H1 (cell line): ENCODE measurements around the gene CADM2. TPM values are rescaled to one million over a fixed set of nuclear protein-coding genes. Genes with fewer than 3 reads are reported as not detected.

ENCODE experiments used
- CTCF ChIA-PET: fragments of 300-600 bp; sonication (Branson Sonifier 250); formaldehyde crosslinking; loops from one replicate; lab custom pipeline; 2021; ENCODE audit not compliant: partially characterized antibody; lab: Charles Lee
- POLR2A ChIA-PET: fragments of 300-600 bp; sonication (Branson Sonifier 250); formaldehyde crosslinking; loops from one replicate; lab custom pipeline; 2021; ENCODE audit warnings: inconsistent platforms; ENCODE audit not compliant: partially characterized antibody; lab: Charles Lee
- DNase-seq, 2 experiments: peaks; one replicate each; pipeline versions ENCODE4 v3.0.0 to v3.0.0-alpha.2; 2010 to 2022; ENCODE audit warnings: low spot score in 2 of 2, low read depth in 1 of 2, mixed read lengths in 1 of 2
- FAIRE-seq: peaks from 2 replicates; lab custom pipeline; 2011; peaks lifted over from hg19 to GRCh38; lab: Jason Lieb, UNC
- H2AFZ ChIP-seq: 2 replicates; pipeline ENCODE4 v1.8.1; 2012; ENCODE audit warnings: low read length, inconsistent platforms
- H2AK5ac ChIP-seq: 2 replicates; pipeline ENCODE4 v1.6.1; 2013; ENCODE audit warnings: low read depth, low read length
- H2BK120ac ChIP-seq: replicated peaks from 2 replicates; pipeline ENCODE3; 2013; ENCODE audit warnings: low read depth, low read length, inconsistent platforms
- H2BK12ac ChIP-seq: 2 replicates; pipeline ENCODE4 v1.6.1; 2013; ENCODE audit warnings: low read depth, low read length
- H2BK15ac ChIP-seq: 2 replicates; pipeline ENCODE4 v1.6.1; 2013; ENCODE audit warnings: low read length
- H2BK20ac ChIP-seq: 2 replicates; pipeline ENCODE4 v1.6.1; 2013; ENCODE audit warnings: low read length
- H2BK5ac ChIP-seq: 2 replicates; pipeline ENCODE4 v1.6.1; 2013; ENCODE audit warnings: low read depth, low read length
- H3K14ac ChIP-seq: 2 replicates; pipeline ENCODE4 v1.6.1; 2013; ENCODE audit warnings: inconsistent platforms; ENCODE audit not compliant: insufficient read length
- H3K18ac ChIP-seq: 2 replicates; pipeline ENCODE4 v1.6.1; 2013; ENCODE audit warnings: low read length; ENCODE audit errors: extremely low read depth
- H3K23ac ChIP-seq: 2 replicates; pipeline ENCODE4 v1.6.1; 2013; ENCODE audit warnings: inconsistent platforms; ENCODE audit not compliant: insufficient read length
- H3K23me2 ChIP-seq: 2 replicates; pipeline ENCODE4 v1.6.1; 2013; ENCODE audit warnings: low read depth, low read length
- H3K27ac ChIP-seq: 2 replicates; pipeline ENCODE4 v1.6.1; 2011; ENCODE audit warnings: low read depth, low read length, inconsistent platforms
- H3K27me3 ChIP-seq, 4 experiments: replicated peaks in 1 of 4; 1 replicate in 1 of 4; 2 replicates in 3 of 4; pipeline versions ENCODE4 v1.6.1 to v1.8.1; 2011 to 2013; ENCODE audit warnings: low read length in 3 of 4, mild to moderate bottlenecking in 3 of 4, inconsistent platforms in 2 of 4, mixed read lengths in 2 of 4, moderate library complexity in 1 of 4; ENCODE audit not compliant: control insufficient read depth in 3 of 4, insufficient read depth in 3 of 4; ENCODE audit errors: extremely low read depth in 1 of 4
- H3K36me3 ChIP-seq, 4 experiments: 2 replicates each; pipeline versions ENCODE4 v1.6.1 to v1.8.1; 2011 to 2013; ENCODE audit warnings: mild to moderate bottlenecking in 4 of 4, low read length in 3 of 4, moderate library complexity in 2 of 4, control low read depth in 1 of 4, inconsistent platforms in 1 of 4; ENCODE audit not compliant: insufficient read depth in 4 of 4, control insufficient read depth in 2 of 4
- H3K4ac ChIP-seq: replicated peaks from 2 replicates; pipeline ENCODE3; 2013; ENCODE audit warnings: low read length, low read depth, mixed read lengths, inconsistent platforms; ENCODE audit not compliant: insufficient read length
- H3K4me1 ChIP-seq, 4 experiments: replicated peaks in 1 of 4; 1 replicate in 1 of 4; 2 replicates in 3 of 4; pipeline versions ENCODE4 v1.6.1 to v1.8.1; 2011 to 2013; ENCODE audit warnings: low read length in 3 of 4, inconsistent platforms in 2 of 4, mixed read lengths in 1 of 4; ENCODE audit not compliant: insufficient read depth in 4 of 4, control insufficient read depth in 3 of 4
- H3K4me2 ChIP-seq, 2 experiments: 2 replicates each; pipeline versions ENCODE4 v1.6.1 to v1.8.1; 2011 to 2013; ENCODE audit warnings: low read depth in 2 of 2, low read length in 2 of 2, control low read depth in 1 of 2, inconsistent platforms in 1 of 2, mild to moderate bottlenecking in 1 of 2; ENCODE audit not compliant: insufficient read depth in 1 of 2
- H3K4me3 ChIP-seq, 4 experiments: fragments of 200-600, 300-600 bp in 1 of 4; sonication (generic), shearing (Covaris generic), sonication (Bioruptor Twin) in 1 of 4; 2 replicates each; pipeline versions ENCODE4 v1.5.1 to v1.8.1; 2011 to 2016; ENCODE audit warnings: low read length in 4 of 4, low read depth in 3 of 4, control low read depth in 2 of 4, inconsistent platforms in 2 of 4, mild to moderate bottlenecking in 2 of 4, mixed read lengths in 1 of 4, moderate library complexity in 1 of 4; ENCODE audit not compliant: insufficient read depth in 2 of 4; ENCODE audit errors: extremely low read depth in 1 of 4
- H3K56ac ChIP-seq: replicated peaks from 2 replicates; pipeline ENCODE3; 2013; ENCODE audit warnings: low read depth, mild to moderate bottlenecking, mixed read lengths, low read length, inconsistent platforms; ENCODE audit not compliant: insufficient read length
- H3K79me1 ChIP-seq: 2 replicates; pipeline ENCODE4 v1.6.1; 2013; ENCODE audit warnings: low read depth, low read length, control low read depth
- H3K79me2 ChIP-seq, 2 experiments: 2 replicates each; pipeline versions ENCODE4 v1.6.1 to v1.8.1; 2012 to 2013; ENCODE audit warnings: low read length in 2 of 2, mild to moderate bottlenecking in 2 of 2, inconsistent platforms in 1 of 2; ENCODE audit not compliant: insufficient read depth in 2 of 2, control insufficient read depth in 1 of 2
- H3K9ac ChIP-seq, 4 experiments: replicated peaks in 1 of 4; 1 replicate in 1 of 4; 2 replicates in 3 of 4; pipeline versions ENCODE4 v1.6.1 to v1.8.1; 2011 to 2013; ENCODE audit warnings: low read depth in 3 of 4, low read length in 3 of 4, control low read depth in 2 of 4, mild to moderate bottlenecking in 2 of 4, moderate library complexity in 2 of 4, inconsistent platforms in 1 of 4; ENCODE audit errors: extremely low read depth in 1 of 4
- H3K9me3 ChIP-seq, 2 experiments: 2 replicates each; pipeline versions ENCODE4 v1.6.1 to v1.8.1; 2012 to 2013; ENCODE audit warnings: mild to moderate bottlenecking in 2 of 2, moderate library complexity in 2 of 2, control low read depth in 1 of 2, inconsistent platforms in 1 of 2, low read depth in 1 of 2, low read length in 1 of 2, mixed read lengths in 1 of 2; ENCODE audit not compliant: insufficient read depth in 2 of 2
- H4K20me1 ChIP-seq, 2 experiments: replicated peaks in 1 of 2; 2 replicates each; pipeline versions ENCODE3 to v1.8.1; 2011 to 2013; ENCODE audit warnings: inconsistent platforms in 2 of 2, low read length in 2 of 2, mild to moderate bottlenecking in 1 of 2; ENCODE audit not compliant: insufficient read depth in 2 of 2, control insufficient read depth in 1 of 2
- H4K5ac ChIP-seq: 2 replicates; pipeline ENCODE4 v1.6.1; 2013; ENCODE audit warnings: low read length, low read depth, mixed read lengths, inconsistent platforms; ENCODE audit not compliant: insufficient read length
- H4K8ac ChIP-seq: 2 replicates; pipeline ENCODE4 v1.8.0; 2013; ENCODE audit warnings: mild to moderate bottlenecking, moderate library complexity, low read length, inconsistent platforms; ENCODE audit not compliant: insufficient read depth; ENCODE audit errors: extremely low read depth
- H4K91ac ChIP-seq: replicated peaks from 2 replicates; pipeline ENCODE3; 2013; ENCODE audit warnings: low read length, mixed read lengths, inconsistent platforms; ENCODE audit not compliant: insufficient read length
- BRCA1 ChIP-seq: IDR thresholded peaks from 2 replicates; pipeline ENCODE4 v1.6.1; 2012; ENCODE audit warnings: low read depth, low read length, improper control_type of control experiment
- E2F6 ChIP-seq: IDR thresholded peaks from 2 replicates; pipeline ENCODE4 v1.6.1; 2012; ENCODE audit warnings: inconsistent platforms
- EZH2 ChIP-seq: fragments of 200-600 bp; sonication (generic); IDR thresholded peaks from 2 replicates; pipeline ENCODE4 v1.7.1; 2012; ENCODE audit warnings: low read depth, mild to moderate bottlenecking, moderate library complexity, low read length, inconsistent platforms; ENCODE audit not compliant: severe bottlenecking
- MAX ChIP-seq: IDR thresholded peaks from 2 replicates; pipeline ENCODE4 v1.6.1; 2012; ENCODE audit warnings: inconsistent platforms
- POLR2A ChIP-seq, 2 experiments: IDR thresholded peaks; 1 replicate in 1 of 2; 2 replicates in 1 of 2; pipeline ENCODE4 v1.6.1; 2011; ENCODE audit warnings: low read depth in 2 of 2, low read length in 2 of 2, mild to moderate bottlenecking in 2 of 2; ENCODE audit errors: control extremely low read depth in 1 of 2
- USF2 ChIP-seq: IDR thresholded peaks from 2 replicates; pipeline ENCODE4 v1.6.1; 2011; ENCODE audit warnings: low read length, improper control_type of control experiment
- WGBS, 2 experiments: shearing (Covaris generic) in 1 of 2; methylation state at CpG; one replicate each; pipeline versions ENCODE4 v1.1.6 to v1.1.7; 2013 to 2015; ENCODE audit warnings: low lambda C conversion rate in 2 of 2, mixed read lengths in 2 of 2, inconsistent platforms in 1 of 2, low coverage in 1 of 2, missing lambda C conversion rate in 1 of 2; ENCODE audit not compliant: insufficient replicate concordance in 2 of 2, insufficient coverage in 1 of 2, insufficient read length in 1 of 2; ENCODE audit errors: extremely low coverage in 1 of 2, missing lambda C conversion rate in 1 of 2; 5-methylcytosine and 5-hydroxymethylcytosine counted together
- polyA plus RNA-seq, 7 experiments: library from polyadenylated mRNA; depleted of rRNA in 3 of 7; stranded (reverse) in 5 of 7; unstranded in 2 of 7; fragments of >200 nt in 5 of 7; fragments of 200-250 nt in 2 of 7; gene quantifications; 1 replicate in 5 of 7; 2 replicates in 1 of 7; 4 replicates in 1 of 7; pipeline versions ENCODE4 v1.2.1 to v1.2.3, GENCODE V29; 2011 to 2013; ENCODE audit warnings: missing spikeins in 2 of 7, mixed read lengths in 2 of 7
- total RNA-seq: library from RNA; stranded (reverse); fragmentation: NEBNext Ultra II Directional; extraction: Animal tissue kit (Norgen Biotek cat#: 25700); gene quantifications from 2 replicates; pipeline ENCODE4 v1.2.1, GENCODE V29; 2021

Gene CADM2
- total and polyA plus RNA-seq, 2 of the 8 experiments (the other 6 are each of a cell fraction or from before 2014, with no cell fraction given): 14.9 to 20.9 TPM

GRCh38 chr3:85710490-85710889 lies 751.7 kb downstream of the CADM2 start:
- no peak overlapping the region for H3K4me3 ChIP-seq
- H2BK15ac ChIP-seq: no peak overlapping the region
- no peaks in the 10 kb centered on the region for H3K79me1 ChIP-seq
- WGBS, 2 experiments: 97% methylated on average over 2 of the region's 2 CpGs; no CpG with 5 or more reads in 1 of the 2 experiments
- no peak overlapping the region for H3K23ac ChIP-seq
- H3K79me2 ChIP-seq: no peaks in the 10 kb centered on the region
- no peaks in the 10 kb centered on the region for H3K36me3 ChIP-seq
- no peak for DNase-seq
- H4K8ac ChIP-seq: no peak overlapping the region
- no peak overlapping the region for H2BK12ac ChIP-seq
- CTCF ChIA-PET: no interaction called here
- H3K4me1 ChIP-seq: peaks cover 0 to 8% (median 0%) of the 10 kb centered on the region in 4 experiments; a peak in 2 of 7 replicates
- no peaks in the 10 kb centered on the region for H3K9me3 ChIP-seq
- no peaks in the 10 kb centered on the region for H4K20me1 ChIP-seq
- H2AK5ac ChIP-seq: no peak overlapping the region
- H4K91ac ChIP-seq: no peak overlapping the region
- H3K27me3 ChIP-seq: no peaks in the 10 kb centered on the region
- H3K18ac ChIP-seq: no peak overlapping the region
- H4K5ac ChIP-seq: no peak overlapping the region
- no peak overlapping the region for H2BK20ac ChIP-seq
- POLR2A ChIA-PET: no interaction called here
- H3K27ac ChIP-seq: no peak overlapping the region
- H3K14ac ChIP-seq: no peak overlapping the region
- no peak overlapping the region for H3K9ac ChIP-seq
- no peak overlapping the region for H2AFZ ChIP-seq
- H2BK120ac ChIP-seq: no peak overlapping the region
- no peaks in the 10 kb centered on the region for H3K23me2 ChIP-seq
- no peak overlapping the region for H3K4ac ChIP-seq
- H2BK5ac ChIP-seq: no peak overlapping the region
- no peak overlapping the region for H3K56ac ChIP-seq
- no peak for FAIRE-seq
- no peak overlapping the region for H3K4me2 ChIP-seq
- no peak for TF ChIP-seq E2F6
- TF ChIP-seq POLR2A (IDR thresholded peaks at IDR 0.05; ENCODE audit: control extremely low read depth in 1 of 2, low read depth in 2 of 2, low read length in 2 of 2): no peak
- no peak for TF ChIP-seq MAX
- TF ChIP-seq EZH2: no peak
- no peak for TF ChIP-seq USF2
- no peak for TF ChIP-seq BRCA1
